HCT116 (cell line): ENCODE measurements around the gene KLHL25. TPM values are rescaled to one million over a fixed set of nuclear protein-coding genes. Genes with fewer than 3 reads are reported as not detected.
A peak's percentile ranks its signal among the peaks of the same experiment; 100 is the strongest.

Source experiments
- ATAC-seq: fragments of 200-7000 bp; cut with Tn5 transposase; 2 replicates; pipeline ENCODE4 v1.9.1; 2020; ENCODE audit warnings: mild to moderate bottlenecking, moderate library complexity
- BruUV-seq: library from RNA; stranded (reverse); fragments of 400-500 nt; replicated peaks from 2 replicates; lab custom pipeline; 2021; lab: Mats Ljungman, UMichigan
- CTCF ChIA-PET: fragments of 300-600 bp; sonication (Branson Sonifier 250); formaldehyde crosslinking; loops from one replicate; lab custom pipeline; 2021; ENCODE audit warnings: antibody characterized with exemption; lab: Charles Lee
- POLR2A ChIA-PET: fragments of 300-600, 350-600 bp; sonication (Branson Sonifier 250); formaldehyde crosslinking; loops from one replicate; lab custom pipeline; 2021; ENCODE audit warnings: antibody characterized with exemption; lab: Charles Lee
- RAD21 ChIA-PET, 2 experiments: fragments of 300-600 bp; sonication (Branson Sonifier 250); formaldehyde crosslinking; loops; one replicate each; lab custom pipeline; 2023; ENCODE audit warnings: low total read pairs in 2 of 2; ENCODE audit not compliant: uncharacterized antibody in 2 of 2, unreplicated experiment in 2 of 2, low non-redundant PET in 1 of 2; lab: Charles Lee
- DNase-seq: peaks from one replicate; pipeline ENCODE4 v3.0.0-alpha.2; 2010; ENCODE audit warnings: low read depth, low spot score
- H2AFZ ChIP-seq: fragments of 200-600 bp; shearing (Covaris generic), sonication (generic); 2 replicates; pipeline ENCODE4 v1.6.1; 2017; ENCODE audit warnings: low read depth, mixed run types, mixed read lengths, antibody characterized with exemption, low read length; ENCODE audit not compliant: poor library complexity, severe bottlenecking
- H3K27ac ChIP-seq: 2 replicates; pipeline ENCODE4 v1.5.1; 2012; ENCODE audit warnings: low read depth, low read length
- H3K27me3 ChIP-seq: fragments of 200-600 bp; sonication (generic); 2 replicates; pipeline ENCODE4 v1.6.1; 2016; ENCODE audit warnings: mixed run types, low read length, mixed read lengths; ENCODE audit not compliant: insufficient read depth
- H3K36me3 ChIP-seq, 2 experiments: fragments of 200-500 bp in 1 of 2; fragments of 200-600 bp in 1 of 2; sonication (Bioruptor generic) in 1 of 2; sonication (generic) in 1 of 2; 2 replicates each; pipeline versions ENCODE4 v1.5.1 to v1.6.1; 2014 to 2016; ENCODE audit warnings: low read length in 2 of 2, inconsistent platforms in 1 of 2, mixed read lengths in 1 of 2, mixed run types in 1 of 2; ENCODE audit not compliant: insufficient read depth in 2 of 2, control insufficient read depth in 1 of 2
- H3K4me1 ChIP-seq, 2 experiments: fragments of 200-600 bp in 1 of 2; sonication (generic) in 1 of 2; 2 replicates each; pipeline versions ENCODE4 v1.5.1 to v1.6.1; 2012 to 2017; ENCODE audit warnings: low read length in 2 of 2, inconsistent platforms in 1 of 2, mild to moderate bottlenecking in 1 of 2, mixed read lengths in 1 of 2, mixed run types in 1 of 2, moderate library complexity in 1 of 2; ENCODE audit not compliant: insufficient read depth in 2 of 2, control insufficient read depth in 1 of 2
- H3K4me2 ChIP-seq: fragments of 200-600 bp; sonication (generic); 2 replicates; pipeline ENCODE4 v1.6.1; 2017; ENCODE audit warnings: mixed run types, low read length, mixed read lengths
- H3K4me3 ChIP-seq, 2 experiments: fragments of 200-600 bp in 1 of 2; sonication (generic) in 1 of 2; replicated peaks in 1 of 2; 2 replicates each; pipeline ENCODE4 v1.5.1; 2011 to 2016; ENCODE audit warnings: low read length in 2 of 2, control low read depth in 1 of 2, low read depth in 1 of 2, mild to moderate bottlenecking in 1 of 2, mixed read lengths in 1 of 2, mixed run types in 1 of 2
- H3K79me2 ChIP-seq: fragments of 200-600 bp; sonication (generic); 2 replicates; pipeline ENCODE4 v1.6.1; 2017; ENCODE audit warnings: mild to moderate bottlenecking, mixed run types, low read length, moderate library complexity, mixed read lengths; ENCODE audit not compliant: insufficient read depth
- H3K9ac ChIP-seq: fragments of 200-600 bp; sonication (generic); 2 replicates; pipeline ENCODE4 v1.6.1; 2016; ENCODE audit warnings: low read length, mixed read lengths
- H3K9me2 ChIP-seq: fragments of 200-600 bp; sonication (generic), shearing (Covaris generic); 2 replicates; pipeline ENCODE4 v1.6.1; 2017; ENCODE audit warnings: mixed run types, mild to moderate bottlenecking, moderate library complexity; ENCODE audit not compliant: insufficient read depth
- H3K9me3 ChIP-seq, 2 experiments: fragments of 200-500 bp in 1 of 2; fragments of 200-600 bp in 1 of 2; sonication (Bioruptor generic) in 1 of 2; sonication (generic) in 1 of 2; 2 replicates each; pipeline ENCODE4 v1.6.1; 2014 to 2017; ENCODE audit warnings: low read length in 2 of 2, mixed read lengths in 2 of 2, inconsistent platforms in 1 of 2, low read depth in 1 of 2, mild to moderate bottlenecking in 1 of 2, mixed run types in 1 of 2, moderate library complexity in 1 of 2; ENCODE audit not compliant: control insufficient read depth in 1 of 2, insufficient read depth in 1 of 2
- H4K20me1 ChIP-seq: fragments of 200-600 bp; sonication (generic), shearing (Covaris generic); 2 replicates; pipeline ENCODE4 v1.6.1; 2017; ENCODE audit warnings: mixed run types, mild to moderate bottlenecking, moderate library complexity; ENCODE audit not compliant: insufficient read depth
- ATF3 ChIP-seq: IDR thresholded peaks from 2 replicates; pipeline ENCODE4 v1.6.1; 2012
- CBX3 ChIP-seq: IDR thresholded peaks from 2 replicates; pipeline ENCODE4 v1.6.1; 2012; ENCODE audit warnings: low read depth
- CEBPB ChIP-seq: IDR thresholded peaks from 2 replicates; pipeline ENCODE4 v1.6.1; 2012; ENCODE audit warnings: low read depth
- CTCF ChIP-seq, 3 experiments: fragments of 200-600 bp in 1 of 3; sonication (generic) in 1 of 3; IDR thresholded peaks in 2 of 3; conservative IDR thresholded peaks in 1 of 3; 2 replicates each; pipeline ENCODE4 v1.5.1; 2012 to 2017; ENCODE audit warnings: low read depth in 2 of 3, low read length in 2 of 3, antibody characterized with exemption in 1 of 3, borderline replicate concordance in 1 of 3, control low read depth in 1 of 3, mild to moderate bottlenecking in 1 of 3, mixed read lengths in 1 of 3, mixed run types in 1 of 3, moderate library complexity in 1 of 3; ENCODE audit not compliant: insufficient read depth in 1 of 3
- ELF1 ChIP-seq: IDR thresholded peaks from 2 replicates; pipeline ENCODE4 v1.6.1; 2012; ENCODE audit warnings: low read depth, borderline replicate concordance
- FOSL1 ChIP-seq: IDR thresholded peaks from 2 replicates; pipeline ENCODE4 v1.6.1; 2012; ENCODE audit warnings: low read depth
- RAD21 ChIP-seq: IDR thresholded peaks from 2 replicates; pipeline ENCODE4 v1.6.1; 2012; ENCODE audit warnings: low read depth, mild to moderate bottlenecking
- REST ChIP-seq: IDR thresholded peaks from 2 replicates; pipeline ENCODE4 v1.6.1; 2012; ENCODE audit warnings: low read depth
- SIN3A ChIP-seq: IDR thresholded peaks from 2 replicates; pipeline ENCODE4 v1.6.1; 2012; ENCODE audit warnings: low read depth
- SP1 ChIP-seq: IDR thresholded peaks from 2 replicates; pipeline ENCODE4 v1.6.1; 2012; ENCODE audit warnings: low read depth
- SRF ChIP-seq: IDR thresholded peaks from 2 replicates; pipeline ENCODE4 v1.6.1; 2012; ENCODE audit warnings: low read depth
- TCF7L2 ChIP-seq: IDR thresholded peaks from 2 replicates; pipeline ENCODE4 v1.7.0; 2011; ENCODE audit warnings: borderline replicate concordance, inconsistent platforms; ENCODE audit not compliant: insufficient read depth, insufficient read length; ENCODE audit errors: extremely low read depth
- YY1 ChIP-seq: IDR thresholded peaks from 2 replicates; pipeline ENCODE4 v1.6.1; 2011; ENCODE audit warnings: low read length, low read depth, moderate library complexity, mild to moderate bottlenecking; ENCODE audit not compliant: insufficient replicate concordance; ENCODE audit errors: extremely low read depth
- ZBTB33 ChIP-seq: IDR thresholded peaks from 2 replicates; pipeline ENCODE4 v1.6.1; 2011; ENCODE audit warnings: mild to moderate bottlenecking, low read length, moderate library complexity; ENCODE audit not compliant: insufficient replicate concordance; ENCODE audit errors: extremely low read depth
- ZNF274 ChIP-seq: fragments of 200-500 bp; sonication (Bioruptor generic); IDR thresholded peaks from 2 replicates; pipeline ENCODE4 v1.6.1; 2014; ENCODE audit warnings: mild to moderate bottlenecking, low read depth, low read length, inconsistent platforms
- intact Hi-C: fragments of 100-400 bp; cut with micrococcal nuclease; formaldehyde crosslinking; loops from 2 replicates; pipeline ENCODE4 v1.10.0; 2022
- total RNA-seq: library from RNA; stranded (reverse); gene quantifications from one replicate; pipeline ENCODE4 v1.2.1, GENCODE V29; 2021; ENCODE audit not compliant: unreplicated experiment

The KLHL25 gene
- total RNA-seq, 1 experiment from 2014 or later: 5.3 TPM

- Histone ChIP-seq H3K27ac (no peak overlapping the region), H3K4me1 (peaks cover 0 to 11% of the 10 kb centered on the region in 2 experiments; a peak in 3 of 4 replicates), H3K9ac (no peak overlapping the region), H4K20me1 (no peaks in the 10 kb centered on the region), H2AFZ (no peak overlapping the region), H3K36me3 (no peaks in the 10 kb centered on the region), H3K27me3 (no peaks in the 10 kb centered on the region), H3K9me3 (no peaks in the 10 kb centered on the region), H3K4me2 (peak overlapping the region; percentile 90), H3K4me3 (no peak overlapping the region), H3K79me2 (no peaks in the 10 kb centered on the region), H3K9me2 (no peaks in the 10 kb centered on the region)
- CTCF ChIA-PET: interaction anchor here (1.1 to 2.6 kb wide), 5 partner anchors 8 to 543 kb away, joined by 4 to 14 read pairs (median 6); partner anchors contain the start of gene KLHL25
- POLR2A ChIA-PET: no interaction called here
- no TSS peak for BruUV-seq
- DNase-seq (no peak), ATAC-seq (no peak)
- TF ChIP-seq ZBTB33 (no peak), SRF (no peak), ATF3 (no peak), SIN3A (no peak), SP1 (no peak), TCF7L2 (no peak), YY1 (no peak), ELF1 (no peak), ZNF274 (no peak), CEBPB (no peak), CTCF (IDR thresholded peaks at IDR 0.05 in 2 of 3, conservative IDR thresholded peaks at IDR 0.05 in 1 of 3; ENCODE audit: borderline replicate concordance in 1 of 3, insufficient read depth in 1 of 3, low read depth in 2 of 3, low read length in 2 of 3) (no peak), REST (no peak), CBX3 (no peak), FOSL1 (no peak), RAD21 (no peak)
- RAD21 ChIA-PET: no interaction called here
- intact Hi-C loops: loop anchor here (1.0 to 10.0 kb wide), 3 partner anchors 37 to 355 kb away; no protein-coding TSS in a partner anchor
Observed at GRCh38 chr15:85839643-85840042, 44.9 kb upstream of the KLHL25 start.
